AG09309 (cell line): ENCODE results near the gene FBP2.
"Not testable (repeated sequence)": the region's sequence is repeated elsewhere in the genome, so short reads cannot be mapped to it uniquely, and the experiment has no call there.

Source experiments
- DNase-seq: peaks from one replicate; pipeline ENCODE4 v3.0.0-alpha.2; 2010; ENCODE audit warnings: low read depth
- H3K4me3 ChIP-seq: 2 replicates; pipeline ENCODE4 v1.5.1; 2011; ENCODE audit warnings: mild to moderate bottlenecking, low read depth, low read length, moderate library complexity; ENCODE audit not compliant: control insufficient read depth
- TF ChIP-seq, protein P1 (sequence below): IDR thresholded peaks from 2 replicates; pipeline ENCODE4 v1.5.1; 2011; ENCODE audit warnings: mild to moderate bottlenecking, low read depth, low read length, inconsistent platforms; ENCODE audit not compliant: insufficient read depth, control insufficient read depth; ENCODE audit errors: missing control alignments

Gene FBP2

GRCh38 chr9:94567271-94567670 is 26.4 kb downstream of the FBP2 start:
- no peak for DNase-seq
- H3K4me3 ChIP-seq: no peak overlapping the region
- TF ChIP-seq, protein P1, sequence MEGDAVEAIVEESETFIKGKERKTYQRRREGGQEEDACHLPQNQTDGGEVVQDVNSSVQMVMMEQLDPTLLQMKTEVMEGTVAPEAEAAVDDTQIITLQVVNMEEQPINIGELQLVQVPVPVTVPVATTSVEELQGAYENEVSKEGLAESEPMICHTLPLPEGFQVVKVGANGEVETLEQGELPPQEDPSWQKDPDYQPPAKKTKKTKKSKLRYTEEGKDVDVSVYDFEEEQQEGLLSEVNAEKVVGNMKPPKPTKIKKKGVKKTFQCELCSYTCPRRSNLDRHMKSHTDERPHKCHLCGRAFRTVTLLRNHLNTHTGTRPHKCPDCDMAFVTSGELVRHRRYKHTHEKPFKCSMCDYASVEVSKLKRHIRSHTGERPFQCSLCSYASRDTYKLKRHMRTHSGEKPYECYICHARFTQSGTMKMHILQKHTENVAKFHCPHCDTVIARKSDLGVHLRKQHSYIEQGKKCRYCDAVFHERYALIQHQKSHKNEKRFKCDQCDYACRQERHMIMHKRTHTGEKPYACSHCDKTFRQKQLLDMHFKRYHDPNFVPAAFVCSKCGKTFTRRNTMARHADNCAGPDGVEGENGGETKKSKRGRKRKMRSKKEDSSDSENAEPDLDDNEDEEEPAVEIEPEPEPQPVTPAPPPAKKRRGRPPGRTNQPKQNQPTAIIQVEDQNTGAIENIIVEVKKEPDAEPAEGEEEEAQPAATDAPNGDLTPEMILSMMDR: no peak

- no peak for DNase-seq
- no peak overlapping the region for H3K4me3 ChIP-seq
- TF ChIP-seq, protein P1: no peak
Observed at GRCh38 chr9:94566550-94566949, 27.1 kb downstream of the FBP2 start.

- DNase-seq, H3K4me3 ChIP-seq: not testable (repeated sequence)
Observed at GRCh38 chr9:94564279-94564678, 29.3 kb downstream of the FBP2 start.

DNA sequence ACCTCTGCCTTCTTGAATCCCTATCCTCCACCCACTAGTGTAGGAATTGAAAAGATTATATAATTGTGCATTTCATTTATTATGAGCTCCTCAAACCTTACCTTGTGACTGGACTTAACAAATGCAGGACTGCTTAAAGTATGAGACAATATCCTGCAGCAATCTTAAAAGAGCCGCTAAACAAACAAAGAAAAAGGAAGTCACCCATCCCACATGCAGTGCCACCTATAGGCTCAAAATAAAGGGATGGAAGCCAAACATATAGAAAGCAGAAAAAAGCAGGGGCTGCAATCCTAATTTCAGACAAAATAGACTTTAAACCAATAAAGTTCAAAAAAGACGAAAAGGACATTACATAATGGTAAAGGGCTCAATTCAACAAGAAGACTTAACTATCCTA is 30.1 kb downstream of the FBP2 start:
- no peak for DNase-seq
- TF ChIP-seq, protein P1: no peak
- no peak overlapping the region for H3K4me3 ChIP-seq

DNA sequence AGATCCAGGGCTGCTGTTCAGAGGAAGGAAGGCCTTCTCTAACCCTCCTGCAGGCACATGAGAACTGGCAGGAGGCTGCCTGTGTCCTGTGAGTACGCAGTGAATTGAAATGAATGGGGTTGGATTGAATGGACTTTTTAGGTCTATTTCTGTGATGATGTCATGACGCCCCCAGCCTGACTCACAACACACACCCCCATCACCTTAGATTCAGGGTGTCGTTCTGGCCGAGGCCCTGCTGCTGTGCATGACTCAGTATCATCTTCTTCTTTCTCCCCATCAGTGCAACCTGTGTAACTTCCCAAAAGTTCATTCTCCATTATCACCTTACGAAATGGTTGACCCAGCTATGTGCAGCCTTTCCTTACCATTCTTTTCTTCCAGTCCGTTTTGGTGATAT is 33.4 kb downstream of the FBP2 start:
- TF ChIP-seq, protein P1: no peak
- no peak overlapping the region for H3K4me3 ChIP-seq
- DNase-seq: no peak

GRCh38 chr9:94557376-94557775 is 36.2 kb downstream of the FBP2 start:
- TF ChIP-seq, protein P1: no peak
- DNase-seq: no peak
- H3K4me3 ChIP-seq: no peak overlapping the region

- H3K4me3 ChIP-seq: no peak within 1 kb of the TSS
- no peak for DNase-seq
- TF ChIP-seq, protein P1: peak; percentile 44
Observed at GRCh38 chr9:94554439-94555331, 38.9 kb downstream of the FBP2 start, which contains the start of gene PCAT7. Gene PCAT7, plus strand, starts transcription at chr9:94555083.
